ENCODE measurements around the gene ELAVL1.
"Not testable (repeated sequence)": the region's sequence is repeated elsewhere in the genome, so short reads cannot be mapped to it uniquely, and the experiment has no call there.

ELAVL1 gene

DNA sequence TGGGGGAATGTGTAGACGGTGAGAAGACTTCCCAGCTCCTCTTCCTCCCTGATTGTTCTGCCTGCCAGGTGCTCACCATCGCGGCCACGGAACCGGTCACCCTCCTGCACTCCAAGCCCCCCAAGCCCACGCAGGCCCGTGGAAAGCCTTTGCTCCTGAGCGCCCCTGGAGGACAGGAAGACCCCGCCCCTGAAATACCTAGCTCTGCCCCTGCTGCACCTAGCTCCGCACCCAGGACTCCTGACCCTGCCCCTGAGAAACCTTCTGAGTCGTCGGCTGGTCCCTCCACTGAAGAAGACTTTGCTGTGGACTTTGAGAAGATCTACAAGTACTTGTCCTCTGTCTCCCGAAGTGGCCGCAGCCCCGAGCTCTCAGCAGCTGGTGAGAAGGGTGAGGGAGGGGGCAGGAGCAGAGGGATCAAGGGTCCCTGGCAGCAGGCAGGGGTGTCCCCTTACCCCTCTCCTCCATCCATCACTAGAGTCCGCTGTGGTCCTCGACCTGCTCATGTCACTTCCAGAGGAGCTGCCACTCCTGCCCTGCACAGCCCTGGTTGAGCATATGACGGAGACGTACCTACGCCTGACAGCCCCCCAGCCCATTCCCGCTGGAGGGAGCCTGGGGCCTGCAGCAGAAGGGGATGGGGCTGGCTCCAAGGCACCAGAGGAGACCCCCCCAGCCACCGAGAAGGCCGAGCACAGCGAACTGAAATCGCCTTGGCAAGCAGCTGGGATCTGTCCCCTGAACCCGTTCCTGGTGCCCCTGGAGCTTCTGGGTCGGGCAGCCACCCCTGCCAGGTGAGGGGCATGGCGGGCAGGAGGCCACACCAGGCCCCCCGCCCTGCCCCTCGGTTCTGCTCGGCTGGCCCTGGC lies 83.2 kb downstream of the ELAVL1 start:
- DNase-seq (ENCODE audit: low read depth), result no peak

DNA sequence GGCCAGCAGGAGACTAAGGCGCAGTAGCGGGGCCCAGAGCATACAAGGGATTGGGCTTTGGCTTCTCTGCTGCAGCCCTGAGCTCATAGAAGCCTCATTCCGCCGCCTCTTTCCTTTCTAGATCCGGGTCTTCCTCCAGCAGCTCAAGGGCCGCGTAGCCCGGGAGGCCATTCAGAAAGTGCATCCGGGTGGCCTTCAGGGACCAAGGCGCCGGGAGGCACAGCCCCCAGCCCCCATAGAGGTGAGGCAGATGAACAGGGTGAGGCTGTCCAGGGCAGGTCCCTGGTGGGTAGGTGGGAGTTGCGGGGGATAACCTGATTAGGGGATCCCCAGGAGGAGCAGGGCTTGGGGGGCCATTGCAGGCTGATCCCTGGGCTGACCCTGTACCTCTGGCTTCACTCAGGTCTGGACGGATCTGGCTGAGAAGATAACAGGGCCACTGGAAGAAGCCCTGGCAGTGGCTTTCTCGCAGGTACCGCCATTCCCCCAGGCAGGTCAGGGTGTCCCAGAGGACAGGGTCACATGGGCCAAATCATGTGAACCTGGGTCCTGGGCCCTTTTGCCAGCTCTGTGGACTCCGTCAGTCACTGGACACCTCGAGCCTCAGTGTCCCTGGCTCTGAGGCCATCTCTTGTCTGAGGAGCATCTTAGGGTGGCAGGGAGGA lies 84.0 kb downstream of the ELAVL1 start:
- no peak for DNase-seq (ENCODE audit: low read depth)

DNA sequence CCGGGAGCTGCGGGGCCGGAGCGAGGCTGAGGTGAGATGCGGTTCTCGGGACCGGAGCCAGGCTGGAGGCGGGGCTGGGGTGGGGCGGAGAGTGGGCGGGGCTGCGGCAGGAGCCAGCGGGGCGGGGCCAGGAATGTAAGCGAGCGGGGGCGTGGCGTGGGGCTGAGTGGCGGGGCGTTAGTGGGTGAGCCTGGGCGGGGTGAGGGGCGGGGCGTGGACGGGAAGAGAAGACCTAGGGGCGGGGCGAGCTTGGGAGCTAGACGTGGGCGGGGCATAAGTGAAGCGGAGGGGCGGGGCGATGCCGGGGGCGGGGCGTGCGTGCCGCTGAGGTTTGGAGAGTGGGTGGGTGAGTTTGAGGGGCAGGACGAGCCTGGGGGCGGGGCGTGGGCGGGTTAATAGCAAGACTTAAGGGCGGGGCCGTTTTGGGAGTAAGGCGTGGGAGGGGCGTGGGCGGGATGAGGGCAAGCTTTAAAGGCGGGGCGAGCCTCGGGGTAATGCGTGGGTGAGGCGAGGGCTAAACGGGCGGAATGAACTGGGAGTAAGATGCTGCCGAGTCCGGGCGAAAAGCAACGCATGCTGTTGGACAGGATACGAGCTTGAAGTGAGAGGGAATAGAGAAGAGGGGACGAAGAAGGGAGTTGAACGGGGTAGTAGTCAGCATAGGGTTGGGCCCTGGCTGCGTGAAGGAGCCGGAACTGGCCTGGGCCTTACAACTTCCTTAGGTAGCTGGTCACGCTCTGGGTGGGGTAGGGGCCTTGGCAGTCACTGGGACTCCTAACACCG lies 84.7 kb downstream of the ELAVL1 start:
- peak; percentile 97 for DNase-seq (ENCODE audit: low read depth)

DNA sequence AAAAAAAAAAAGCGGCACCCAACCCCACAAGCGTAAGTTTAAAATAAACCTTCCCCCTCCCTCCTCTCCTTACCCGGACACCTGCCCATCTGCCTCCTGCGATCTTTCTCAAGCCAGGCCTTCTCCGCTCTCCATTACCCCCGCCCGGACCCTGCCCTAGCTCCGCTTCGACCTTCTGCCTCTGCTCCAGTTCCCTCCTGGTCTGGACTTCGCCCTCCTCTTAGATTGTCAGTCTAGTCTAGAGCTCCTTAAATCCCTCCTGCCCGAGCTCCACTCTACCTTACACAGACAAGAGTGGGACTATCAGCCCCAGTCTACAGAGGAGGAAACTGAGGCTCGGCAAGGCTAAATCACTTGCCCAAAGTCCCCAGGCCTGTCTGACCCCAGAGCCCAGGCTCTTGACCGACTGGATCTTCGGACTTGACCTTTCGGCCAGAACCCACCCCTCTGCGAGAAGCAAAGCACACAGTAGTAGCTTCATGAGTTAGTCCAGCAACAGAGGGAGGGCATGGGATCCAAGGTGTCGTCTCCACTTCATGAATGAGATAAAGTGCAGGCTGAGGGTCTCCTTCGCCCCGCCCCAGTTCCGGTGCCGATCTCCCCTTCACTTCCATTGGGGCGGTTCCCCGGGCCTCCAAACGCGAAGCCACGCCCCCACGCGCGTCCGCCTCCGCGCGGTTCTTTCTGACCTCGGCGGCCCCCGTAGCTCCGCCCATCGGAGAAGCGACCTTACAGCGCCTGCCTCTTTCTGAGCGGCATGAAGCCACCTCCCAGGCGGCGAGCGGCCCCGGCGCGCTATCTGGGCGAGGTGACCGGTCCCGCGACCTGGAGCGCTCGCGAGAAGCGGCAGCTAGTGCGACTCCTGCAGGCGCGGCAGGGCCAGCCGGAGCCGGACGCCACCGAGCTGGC lies 85.6 kb downstream of the ELAVL1 start, which contains the start of gene SNAPC2:
Gene SNAPC2 (plus strand): TSS at position 729 of the 909 bp plus-strand sequence. CDS start 29 bp downstream, at position 758.
- peak; percentile 95 for DNase-seq (ENCODE audit: low read depth)

DNA sequence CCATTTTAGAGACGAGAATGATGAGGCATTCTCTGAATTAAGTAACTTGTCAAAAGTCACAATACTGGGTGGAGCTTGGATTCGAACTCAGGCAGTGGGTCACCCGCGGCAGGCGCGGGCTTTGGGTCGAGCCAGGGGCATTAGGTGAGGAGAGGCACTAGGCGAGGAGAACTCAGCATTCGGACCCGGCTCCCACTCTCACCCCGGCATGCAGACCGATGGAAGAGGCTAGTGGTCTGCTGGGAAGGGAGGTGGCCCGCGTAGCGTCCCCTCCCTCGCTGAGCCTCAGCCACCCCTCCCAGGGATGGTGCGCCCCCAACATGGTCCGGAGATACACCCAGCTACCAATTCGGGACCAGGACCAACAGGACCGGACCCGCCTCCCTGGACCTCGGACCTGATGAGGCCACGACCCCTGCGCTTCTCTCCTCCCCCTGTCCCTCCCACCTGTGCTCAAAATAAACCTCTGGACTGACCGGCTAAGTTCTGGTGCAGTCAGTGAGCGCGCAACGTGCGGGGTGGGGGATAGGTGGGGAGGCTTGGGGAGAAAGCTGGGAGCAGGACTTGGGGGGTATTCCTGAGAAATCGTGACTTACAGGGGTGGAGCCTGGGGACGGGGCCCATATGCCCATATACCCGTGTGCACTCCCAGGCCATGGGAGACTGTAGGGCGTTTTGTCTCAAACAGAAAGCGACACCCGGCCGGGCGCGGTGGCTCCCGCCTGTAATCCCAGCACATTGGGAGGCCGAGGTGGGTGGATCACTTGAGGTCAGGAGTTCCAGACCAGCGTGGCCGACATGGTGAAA lies 86.6 kb downstream of the ELAVL1 start:
- no peak for DNase-seq (ENCODE audit: low read depth)

DNA sequence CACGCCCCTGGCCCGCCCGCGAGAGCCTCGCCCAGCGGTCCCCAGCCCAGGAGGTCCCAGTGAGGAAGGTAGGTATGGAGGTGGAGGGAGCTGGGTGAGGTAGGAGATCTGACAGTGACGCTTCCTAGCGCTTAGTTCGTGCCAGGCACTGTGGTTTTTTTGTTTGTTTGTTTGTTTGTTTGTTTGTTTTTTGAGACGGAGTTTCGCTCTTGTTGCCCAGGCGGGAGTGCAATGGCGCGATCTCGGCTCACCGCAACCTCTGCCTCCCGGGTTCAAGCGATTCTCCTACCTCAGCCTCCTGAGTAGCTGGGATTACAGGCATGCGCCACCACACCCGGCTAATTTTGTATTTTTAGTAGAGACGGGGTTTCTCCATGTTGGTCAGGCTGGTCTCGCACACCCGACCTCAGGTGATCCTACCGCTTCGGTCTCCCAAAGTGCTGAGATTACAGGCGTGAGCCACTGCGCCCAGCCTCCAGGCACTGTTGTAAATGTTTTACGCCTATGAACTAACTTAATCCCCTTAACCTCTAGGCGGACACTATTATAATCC lies 87.3 kb downstream of the ELAVL1 start:
- not testable (repeated sequence) for DNase-seq (ENCODE audit: low read depth)

DNA sequence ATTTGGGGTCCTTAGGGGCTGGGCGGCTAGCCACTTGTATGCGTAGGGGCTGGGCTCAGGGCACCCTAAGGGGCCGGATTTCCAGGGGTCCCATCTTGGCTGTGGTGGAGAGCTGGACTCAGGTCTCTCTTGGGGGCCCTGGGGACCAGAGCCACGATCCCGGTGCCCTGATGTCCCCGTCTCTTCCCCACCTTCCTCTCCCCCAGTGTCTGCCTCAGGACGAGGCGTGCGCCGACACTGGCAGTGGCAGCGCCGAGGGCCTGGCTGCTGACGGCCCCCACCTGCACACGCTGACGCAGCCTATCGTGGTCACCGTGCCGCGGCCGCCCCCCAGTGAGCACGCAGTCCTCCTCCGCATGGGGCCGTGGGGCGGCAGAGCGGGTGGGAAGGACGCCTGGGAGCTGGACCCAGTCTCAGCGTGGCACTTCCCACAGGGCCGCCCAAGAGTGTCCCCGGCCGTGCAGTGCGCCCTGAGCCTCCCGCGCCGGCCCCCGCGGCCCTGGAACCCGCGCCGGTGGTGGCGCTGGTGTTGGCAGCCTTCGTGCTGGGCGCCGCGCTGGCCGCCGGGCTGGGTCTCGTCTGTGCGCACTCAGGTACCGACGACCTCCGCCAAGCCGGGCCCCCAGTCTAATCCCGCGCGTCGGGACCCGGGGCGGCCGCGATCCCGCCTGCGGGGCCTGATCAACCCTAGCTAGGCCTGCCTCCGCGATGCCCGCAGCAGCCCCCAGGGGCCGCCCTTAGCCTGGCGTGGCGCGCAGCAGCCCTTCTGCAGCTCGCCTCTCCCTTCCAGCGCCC lies 88.0 kb downstream of the ELAVL1 start:
- peak; percentile 45 for DNase-seq (ENCODE audit: low read depth)

DNA sequence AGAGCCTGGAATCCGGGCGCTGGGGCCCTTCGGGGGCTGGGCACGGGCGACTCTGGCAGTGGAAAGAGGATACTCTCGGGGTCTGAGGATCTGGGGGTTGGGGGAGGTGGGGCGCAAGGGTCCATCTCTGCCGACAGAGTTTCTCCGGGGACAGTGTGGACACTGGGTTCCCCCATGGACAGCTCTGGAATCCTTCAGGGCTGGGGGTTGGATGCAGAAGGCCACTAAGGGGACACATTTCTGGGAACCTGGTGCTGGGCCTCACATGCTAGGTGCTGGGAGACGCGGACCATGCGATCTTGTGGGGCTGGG lies 88.5 kb downstream of the ELAVL1 start:
- no peak for DNase-seq (ENCODE audit: low read depth)

DNA sequence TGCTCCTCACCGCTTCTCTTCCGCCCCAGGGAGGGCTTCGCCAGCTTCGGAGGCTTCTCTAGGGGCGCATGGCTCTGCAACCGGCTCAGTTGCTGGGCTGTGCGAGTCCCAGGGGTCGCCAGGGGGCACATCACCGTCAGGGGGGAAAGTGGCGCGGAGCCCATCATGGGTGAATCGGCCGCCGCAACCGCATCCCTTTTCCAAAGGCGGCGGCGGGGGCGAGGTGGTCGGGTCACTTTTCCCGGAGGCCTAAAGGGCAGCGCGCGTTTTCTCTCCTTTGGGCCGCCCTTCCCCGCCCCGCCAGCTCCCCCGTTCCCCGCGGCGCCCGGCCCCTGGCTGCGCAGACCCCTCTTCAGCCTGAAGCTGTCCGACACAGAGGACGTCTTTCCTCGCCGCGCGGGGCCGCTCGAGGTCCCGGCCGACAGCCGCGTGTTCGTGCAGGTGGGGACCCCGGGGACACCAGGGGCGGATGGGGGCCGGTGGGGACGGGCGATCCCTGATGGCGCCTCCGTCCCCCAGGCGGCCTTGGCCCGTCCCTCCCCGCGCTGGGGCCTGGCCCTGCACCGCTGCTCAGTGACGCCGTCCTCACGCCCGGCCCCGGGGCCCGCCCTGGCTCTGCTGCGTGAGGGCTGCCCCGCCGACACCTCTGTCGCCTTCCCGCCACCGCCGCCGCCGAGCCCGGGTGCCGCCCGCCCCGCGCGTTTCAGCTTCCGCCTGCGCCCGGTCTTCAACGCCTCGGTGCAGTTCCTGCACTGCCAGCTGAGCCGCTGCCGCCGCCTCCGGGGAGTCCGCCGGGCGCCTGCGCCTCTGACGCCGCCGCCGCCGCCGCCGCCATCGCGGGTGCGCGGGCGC lies 89.1 kb downstream of the ELAVL1 start:
- peak; percentile 46 for DNase-seq (ENCODE audit: low read depth)

DNA sequence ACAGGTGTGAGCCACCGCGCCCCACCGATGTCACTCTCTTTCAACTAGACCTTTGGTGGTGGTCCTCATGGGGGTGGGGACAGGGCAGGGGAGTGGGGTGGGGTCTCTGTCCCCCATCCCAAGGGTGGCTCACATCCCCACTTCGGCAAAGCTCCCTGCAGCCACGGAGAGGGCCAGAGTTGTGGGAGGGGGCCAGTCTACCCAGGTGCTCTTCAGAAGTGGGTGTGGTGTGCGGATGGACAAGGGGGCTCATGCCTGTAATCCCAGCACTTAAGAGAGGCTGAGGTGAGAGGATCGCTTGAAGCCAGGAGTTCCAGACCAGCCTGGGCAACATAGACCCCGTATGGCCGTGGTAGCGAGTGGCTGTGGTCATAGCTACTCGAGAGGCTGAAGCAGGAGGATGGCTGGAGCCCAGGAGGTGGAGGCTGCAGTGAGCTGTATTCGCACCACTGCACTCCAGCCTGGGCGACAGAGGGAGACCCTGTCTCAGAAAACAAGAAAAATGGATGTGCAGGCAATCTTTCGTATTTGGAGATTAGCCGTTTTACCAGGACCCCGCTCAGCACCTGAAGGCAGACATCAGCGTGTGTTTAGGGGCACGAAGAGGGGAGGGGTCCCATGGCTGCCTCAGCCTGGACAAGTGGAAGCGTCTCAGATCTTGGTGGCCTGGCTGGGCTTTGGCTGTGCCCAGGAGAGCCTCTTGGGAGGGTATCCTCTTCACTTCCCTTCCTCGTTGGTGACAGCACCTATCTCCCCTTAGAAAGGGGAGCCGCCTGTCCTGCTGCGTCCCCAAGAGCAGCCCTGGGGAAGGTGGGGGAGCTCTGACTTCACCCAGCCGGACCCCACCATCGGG lies 90.0 kb downstream of the ELAVL1 start:
- no peak for DNase-seq (ENCODE audit: low read depth)

DNA sequence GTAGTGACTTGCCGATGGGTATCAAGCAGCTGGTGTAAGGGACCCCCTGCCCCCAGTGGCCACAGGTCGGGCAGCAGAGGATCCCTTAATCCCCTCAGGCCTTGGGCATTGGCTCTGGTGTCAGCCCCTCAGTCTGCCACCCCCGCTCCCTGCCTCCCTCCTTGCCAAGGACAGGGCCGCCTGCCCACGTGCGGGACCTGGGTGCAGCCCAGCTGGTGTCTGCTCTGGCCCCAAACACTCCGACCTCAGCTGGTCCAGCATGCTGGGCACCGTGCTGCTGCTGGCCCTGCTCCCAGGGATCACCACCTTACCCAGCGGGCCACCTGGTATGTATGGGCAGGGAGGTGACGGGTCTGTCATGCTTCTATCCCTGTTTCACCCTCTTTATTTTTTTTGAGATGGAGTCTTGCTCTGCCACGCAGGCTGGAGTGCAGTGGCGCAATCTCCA lies 90.8 kb downstream of the ELAVL1 start, which contains the start of gene TGFBR3L:
Gene TGFBR3L (plus strand): TSS at position 233 of the 448 bp plus-strand sequence.
- no peak for DNase-seq (ENCODE audit: low read depth)

DNA sequence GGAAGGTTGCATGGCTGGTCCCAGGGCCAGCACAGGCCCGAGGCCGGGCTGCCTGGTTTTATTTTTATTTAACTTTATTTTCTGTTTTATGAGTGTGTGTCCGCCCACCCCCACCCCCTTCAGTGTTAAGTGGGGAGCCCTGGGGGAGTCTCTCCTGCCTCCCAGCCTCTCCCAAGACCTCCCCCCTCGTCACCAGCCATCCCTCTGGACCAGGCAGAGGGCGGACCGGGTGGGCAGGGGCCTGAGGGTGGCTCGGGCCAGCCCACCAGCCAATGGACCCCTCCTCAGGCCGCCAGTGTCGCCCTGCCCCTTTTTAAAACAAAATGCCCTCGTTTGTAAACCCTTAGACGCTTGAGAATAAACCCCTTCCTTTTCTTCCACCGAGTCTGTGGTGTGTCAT lies 91.3 kb downstream of the ELAVL1 start:
- no peak for DNase-seq (ENCODE audit: low read depth)

DNA sequence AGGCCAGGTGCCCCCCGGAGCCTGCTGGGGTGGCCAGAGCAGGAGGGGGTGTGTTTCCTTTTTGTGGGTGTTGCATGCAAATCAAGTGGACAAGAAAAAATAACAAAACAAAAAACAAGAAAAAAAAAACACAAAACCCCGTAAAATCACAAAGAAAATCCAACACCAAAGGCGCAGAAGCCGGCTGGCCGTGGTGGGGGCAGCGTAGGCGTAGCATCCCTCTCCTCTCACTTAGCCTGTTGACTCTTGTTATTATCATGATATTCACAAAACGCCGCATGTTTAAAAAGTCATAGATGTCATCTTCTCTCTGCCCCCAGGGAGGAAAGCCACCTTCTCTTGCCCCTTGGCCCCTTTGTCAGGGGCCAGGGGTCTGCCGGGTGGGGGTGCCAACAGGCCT lies 91.8 kb downstream of the ELAVL1 start:
- no peak for DNase-seq (ENCODE audit: low read depth)

DNA sequence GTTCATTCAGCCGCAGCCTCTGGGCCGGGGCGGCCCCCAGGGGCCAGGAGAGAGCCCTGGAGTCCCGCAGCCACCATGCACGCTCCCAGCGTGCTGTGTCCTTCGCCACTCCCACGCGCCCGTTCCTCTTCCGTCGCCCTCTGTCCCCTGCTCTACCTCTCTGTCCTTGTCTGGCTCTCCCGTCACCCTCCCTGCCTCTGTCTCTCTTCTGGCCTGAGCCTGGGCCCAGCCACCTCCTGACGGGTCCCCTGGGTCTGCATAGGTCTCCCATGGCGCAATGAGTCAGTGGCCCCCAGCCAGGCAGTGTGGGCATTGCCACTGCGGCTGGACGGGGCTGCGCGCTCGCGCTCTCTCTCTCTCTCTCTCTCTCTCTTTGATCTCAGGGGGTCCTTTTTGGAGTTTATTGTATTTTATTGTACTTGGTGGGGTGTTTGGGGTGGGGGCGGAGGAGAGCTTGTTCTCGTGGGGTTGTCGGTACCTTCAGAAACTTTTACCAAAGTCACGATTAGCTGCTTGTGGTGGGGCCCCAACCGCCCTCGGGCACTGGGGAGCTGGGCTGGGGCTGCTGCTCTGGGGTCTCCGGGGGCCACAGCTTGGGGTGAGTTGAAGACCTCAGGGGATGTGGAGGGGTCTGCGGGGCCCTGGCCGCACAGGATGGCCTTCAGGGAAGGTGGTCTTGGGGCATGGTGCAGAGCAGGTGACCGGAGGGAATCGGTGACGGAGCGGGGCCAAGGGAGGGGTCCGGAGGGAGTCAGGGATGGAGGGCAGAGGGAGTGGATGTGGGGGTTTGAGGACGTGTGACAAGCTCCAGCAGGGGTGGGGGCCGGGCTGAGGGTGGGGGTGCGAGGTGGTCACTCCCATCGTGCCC lies 92.5 kb downstream of the ELAVL1 start:
- DNase-seq (ENCODE audit: low read depth), result no peak

DNA sequence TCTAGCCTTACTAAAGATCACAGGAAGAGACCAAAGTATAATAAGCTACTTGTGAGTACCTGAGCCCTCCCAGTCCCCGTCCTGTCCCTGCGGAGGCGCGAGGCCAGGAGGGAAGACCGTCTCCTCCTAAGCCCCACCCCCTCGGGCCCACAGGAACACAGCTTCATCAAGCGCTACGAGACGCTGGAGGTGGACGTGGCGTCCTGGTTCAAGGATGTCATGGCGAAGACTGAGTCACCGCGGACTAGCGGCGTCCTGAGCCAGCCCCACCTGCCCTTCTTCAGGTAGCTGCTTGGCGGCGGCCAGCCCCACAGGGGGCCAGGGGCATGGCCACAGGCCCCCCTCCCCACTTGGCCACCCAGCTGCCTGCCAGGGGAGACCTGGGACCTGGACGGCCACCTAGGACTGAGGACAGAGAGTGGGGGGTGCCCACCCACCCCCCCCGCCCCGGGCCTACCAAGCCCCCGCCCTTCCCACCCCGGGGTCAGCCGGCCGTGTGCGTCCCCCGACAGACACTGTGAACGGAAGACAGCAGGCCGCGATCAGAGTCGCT lies 93.2 kb downstream of the ELAVL1 start:
- DNase-seq (ENCODE audit: low read depth), result no peak

DNA sequence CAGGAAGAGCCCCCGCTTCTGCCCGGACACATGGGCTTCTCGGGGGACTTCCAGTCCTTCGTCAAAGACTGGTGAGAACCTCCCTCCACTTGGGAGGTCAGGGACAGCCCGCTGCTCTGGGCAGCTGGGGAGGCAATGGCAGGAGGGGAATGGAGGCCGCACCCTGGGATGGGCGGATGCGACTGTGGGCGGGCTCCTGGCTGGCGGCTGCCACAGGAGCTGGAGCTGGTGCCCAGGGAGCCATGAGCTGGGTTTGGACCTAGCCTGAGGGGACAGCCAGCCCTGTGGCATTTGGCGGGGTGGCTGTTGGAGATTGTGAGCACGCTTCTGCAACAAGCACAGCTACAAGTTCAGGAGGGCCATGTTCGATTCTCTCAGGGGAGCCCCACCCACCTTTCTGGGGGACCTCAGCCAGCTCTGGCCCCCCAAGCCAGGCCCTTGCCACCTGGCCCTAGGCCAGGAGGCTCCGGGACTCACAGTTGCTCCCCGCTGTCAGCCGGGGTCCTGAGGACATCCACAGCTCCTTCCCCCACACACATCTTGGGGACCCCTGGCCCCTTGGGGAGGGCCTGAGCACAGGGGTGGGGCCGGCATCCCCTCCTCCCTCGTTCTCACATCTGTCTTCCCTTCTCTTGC lies 93.8 kb downstream of the ELAVL1 start:
- no peak for DNase-seq (ENCODE audit: low read depth)
